HG03060 (cell line): Measurements from ENCODE around the gene LATS2.

Source experiments
- ATAC-seq: cut with Tn5 transposase; IDR thresholded peaks from one replicate; pipeline ENCODE4 v1.9.1; 2021; ENCODE audit warnings: low read depth, moderate number of reproducible peaks; ENCODE audit not compliant: unreplicated experiment

The LATS2 gene

DNA sequence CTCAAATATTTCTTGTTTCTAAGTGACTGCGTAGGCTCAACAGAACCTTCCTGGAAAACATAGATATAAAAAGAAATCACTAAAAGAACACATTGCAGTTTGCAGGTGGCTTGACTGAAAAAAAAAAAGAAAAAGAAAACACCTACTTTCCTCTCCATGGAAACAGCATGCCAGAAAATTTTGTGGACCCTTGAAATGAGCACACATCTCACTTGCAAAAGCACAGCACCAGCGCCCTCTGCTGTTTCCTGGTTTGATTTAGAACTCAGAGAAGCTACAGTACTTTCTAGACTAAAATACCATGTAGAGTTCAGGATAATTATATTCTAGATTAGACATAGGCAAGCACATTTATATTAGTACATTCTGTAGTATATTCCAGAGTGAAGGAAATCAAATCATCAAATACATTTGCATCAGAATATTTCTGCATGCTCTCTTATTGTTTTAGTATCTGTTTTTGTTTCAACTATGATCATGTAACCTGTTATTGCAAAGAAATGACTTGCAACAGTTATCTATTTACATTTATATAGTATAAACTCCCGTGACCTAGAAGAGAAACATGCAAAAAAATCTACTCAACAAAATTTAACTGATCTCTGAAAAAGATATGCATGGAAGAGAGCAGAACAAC lies 136.5 kb downstream of the LATS2 start:
- no peak for ATAC-seq

DNA sequence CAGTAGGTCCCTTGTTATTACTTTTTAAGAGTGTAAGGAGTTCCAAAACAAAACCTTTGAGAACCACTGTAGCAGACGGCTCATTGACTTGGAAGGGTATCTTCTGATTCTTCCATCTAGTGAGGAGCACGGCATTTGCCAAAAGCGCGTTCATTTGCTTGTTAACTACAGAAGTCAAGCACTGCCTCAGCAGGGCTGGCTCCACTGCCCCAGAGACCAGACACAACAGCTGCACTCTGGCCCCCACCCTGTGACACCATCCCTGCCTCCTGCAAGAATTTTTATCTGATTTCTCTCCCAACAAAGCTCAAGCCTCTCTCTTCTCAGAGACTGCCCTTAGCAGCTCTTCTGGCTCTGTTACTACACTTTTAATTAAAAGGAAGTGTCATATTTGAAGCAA lies 138.1 kb downstream of the LATS2 start:
- ATAC-seq, result no peak
